Muscle of back (tissue), 11 donors: ENCODE results near the gene MAP7D3. TPM values are rescaled to one million over a fixed set of nuclear protein-coding genes. Genes with fewer than 3 reads are reported as not detected.

Source experiments
- DNase-seq, 3 donors: peaks; one replicate each; pipeline versions ENCODE4 v3.0.0 to v3.0.0-alpha.2; 2013
- polyA plus RNA-seq, 10 donors: library from polyadenylated mRNA; unstranded; fragments of 120-200 nt; gene quantifications; one replicate each; pipeline ENCODE4 v1.2.1, GENCODE V29; 2013; ENCODE audit not compliant: insufficient read length in 10 of 10

MAP7D3 gene
- polyA plus RNA-seq, 10 donors = 13.4 to 22.0 (median 17.4) TPM

- DNase-seq = no peak
Measured at GRCh38 chrX:136205882-136206380, 45.3 kb downstream of the MAP7D3 start.

GRCh38 chrX:136204571-136204970 is 46.6 kb downstream of the MAP7D3 start:
- peak in 2 of 3 donors; percentile 58 to 74 for DNase-seq

- no peak for DNase-seq
Measured at GRCh38 chrX:136203951-136204350, 47.2 kb downstream of the MAP7D3 start.

GRCh38 chrX:136203438-136203837 is 47.8 kb downstream of the MAP7D3 start:
- DNase-seq = no peak

GRCh38 chrX:136202889-136203288 is 48.3 kb downstream of the MAP7D3 start:
- no peak for DNase-seq

- DNase-seq = no peak
Measured at GRCh38 chrX:136201601-136202000, 49.6 kb downstream of the MAP7D3 start.

GRCh38 chrX:136200466-136200865 is 50.7 kb downstream of the MAP7D3 start:
- DNase-seq = no peak

- no peak for DNase-seq
Measured at GRCh38 chrX:136199365-136199764, 51.8 kb downstream of the MAP7D3 start.

GRCh38 chrX:136198678-136199243 is 52.4 kb downstream of the MAP7D3 start:
- DNase-seq = no peak

GRCh38 chrX:136198010-136198409 is 53.2 kb downstream of the MAP7D3 start:
- no peak for DNase-seq

- DNase-seq = peak in 1 of 3 donors; percentile 29
Measured at GRCh38 chrX:136196691-136197155, 54.5 kb downstream of the MAP7D3 start.

GRCh38 chrX:136195247-136195646 is 56.0 kb downstream of the MAP7D3 start:
- DNase-seq = no peak

GRCh38 chrX:136194536-136194935 is 56.7 kb downstream of the MAP7D3 start:
- no peak for DNase-seq

- no peak for DNase-seq
Measured at GRCh38 chrX:136193771-136194170, 57.4 kb downstream of the MAP7D3 start.

GRCh38 chrX:136192839-136193414 is 58.3 kb downstream of the MAP7D3 start:
- DNase-seq = no peak

- DNase-seq = no peak
Measured at GRCh38 chrX:136192135-136192534, 59.1 kb downstream of the MAP7D3 start.

GRCh38 chrX:136191171-136191570 is 60.0 kb downstream of the MAP7D3 start:
- DNase-seq = no peak

- DNase-seq = no peak
Measured at GRCh38 chrX:136190038-136190713, 61.0 kb downstream of the MAP7D3 start.

- no peak for DNase-seq
Measured at GRCh38 chrX:136189222-136189621, 62.0 kb downstream of the MAP7D3 start.

GRCh38 chrX:136186023-136186413 is 65.2 kb downstream of the MAP7D3 start:
- no peak for DNase-seq

- no peak for DNase-seq
Measured at GRCh38 chrX:136185401-136186022, 65.7 kb downstream of the MAP7D3 start.

GRCh38 chrX:136183917-136184316 is 67.3 kb downstream of the MAP7D3 start:
- peak in 1 of 3 donors; percentile 60 for DNase-seq

GRCh38 chrX:136183172-136183571 is 68.0 kb downstream of the MAP7D3 start:
- no peak for DNase-seq
